SJSA1 (cell line): Measurements from ENCODE around the gene CIITA. TPM values are rescaled to one million over a fixed set of nuclear protein-coding genes. Genes with fewer than 3 reads are reported as not detected.
"Not testable (repeated sequence)": the region's sequence is repeated elsewhere in the genome, so short reads cannot be mapped to it uniquely, and the experiment has no call there.

Source experiments
- DNase-seq, 2 experiments: peaks; one replicate each; pipeline ENCODE4 v3.0.0-alpha.2; 2015 to 2020; ENCODE audit warnings: low spot score in 2 of 2, low read depth in 1 of 2
- H3K27ac ChIP-seq: fragments of 250-450 bp; sonication (Bioruptor Pico); 2 replicates; pipeline ENCODE4 v1.5.1; 2020; ENCODE audit warnings: mild to moderate bottlenecking, moderate library complexity
- H3K27me3 ChIP-seq: fragments of 250-450 bp; sonication (Bioruptor Pico); replicated peaks from 2 replicates; pipeline ENCODE4 v1.5.1; 2020; ENCODE audit warnings: mild to moderate bottlenecking, moderate library complexity
- H3K36me3 ChIP-seq: fragments of 250-450 bp; sonication (Bioruptor Pico); 2 replicates; pipeline ENCODE4 v1.5.1; 2020; ENCODE audit warnings: mild to moderate bottlenecking
- H3K4me1 ChIP-seq: fragments of 250-450 bp; sonication (Bioruptor Pico); replicated peaks from 2 replicates; pipeline ENCODE4 v1.6.1; 2021; ENCODE audit warnings: mild to moderate bottlenecking
- H3K4me3 ChIP-seq: fragments of 250-450 bp; sonication (Bioruptor Pico); 2 replicates; pipeline ENCODE4 v1.5.1; 2020; ENCODE audit warnings: mild to moderate bottlenecking
- H3K9me3 ChIP-seq: fragments of 250-450 bp; sonication (Bioruptor Pico); replicated peaks from 2 replicates; pipeline ENCODE4 v1.5.1; 2020; ENCODE audit warnings: mild to moderate bottlenecking
- total RNA-seq: library from RNA; depleted of rRNA; stranded (reverse); fragments of >200 nt; shearing (Covaris generic); gene quantifications from 2 replicates; pipeline ENCODE4 v1.2.3, GENCODE V29; 2014

Gene CIITA
- total RNA-seq, 1 experiment from 2014 or later: 0.08 TPM

GRCh38 chr16:10923650-10924214 lies 46.7 kb downstream of the CIITA start:
- H3K4me3 ChIP-seq: no peak overlapping the region
- no peaks in the 10 kb centered on the region for H3K4me1 ChIP-seq
- DNase-seq: no peak
- H3K27ac ChIP-seq: no peak overlapping the region
- H3K27me3 ChIP-seq: no peaks in the 10 kb centered on the region
- H3K36me3 ChIP-seq: peaks cover 23% of the 10 kb centered on the region
- H3K9me3 ChIP-seq: no peaks in the 10 kb centered on the region

DNA sequence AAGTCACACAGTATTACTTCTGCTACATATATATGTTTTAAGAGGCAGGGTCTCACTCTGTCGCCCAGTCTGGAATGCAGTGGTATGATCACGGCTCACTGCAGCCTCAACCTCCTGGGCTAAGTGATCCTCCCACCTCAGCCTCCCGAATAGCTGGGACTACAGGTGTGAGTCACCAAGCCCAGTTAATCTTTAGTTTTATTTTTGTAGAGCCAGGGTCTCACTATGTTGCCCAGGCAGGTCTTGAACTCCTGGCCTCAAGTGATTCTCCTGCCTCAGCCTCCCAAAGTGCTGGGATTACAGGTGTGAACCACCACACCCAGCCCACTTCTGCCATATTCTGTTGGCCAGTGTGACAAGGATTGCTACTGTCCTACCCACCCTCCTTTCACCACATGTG lies 48.3 kb downstream of the CIITA start:
- not testable (repeated sequence) for H3K27me3 ChIP-seq, H3K27ac ChIP-seq, DNase-seq, H3K4me3 ChIP-seq, H3K9me3 ChIP-seq, H3K4me1 ChIP-seq
- peaks cover 25% of the 10 kb centered on the region for H3K36me3 ChIP-seq

DNA sequence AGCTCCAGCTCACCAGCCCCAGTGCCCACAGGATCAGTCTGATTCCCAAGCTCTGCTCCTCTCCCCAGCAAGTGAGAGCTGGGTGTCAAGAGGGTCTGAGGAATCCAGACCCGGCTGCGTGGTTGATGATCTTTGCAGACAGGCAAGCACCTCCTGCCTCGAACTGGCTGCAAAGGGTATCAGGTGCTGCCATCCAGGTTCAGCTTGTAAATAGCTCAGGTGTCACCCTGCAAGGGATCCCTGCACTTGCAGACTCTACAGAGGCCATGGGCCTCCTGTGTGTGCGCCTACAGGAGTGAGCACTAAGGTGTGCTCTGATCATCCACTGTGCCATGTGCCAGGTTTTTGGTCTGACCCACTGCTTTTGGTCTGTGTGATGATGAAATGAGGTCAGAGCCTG lies 49.1 kb downstream of the CIITA start:
- Histone ChIP-seq H3K4me1 (no peaks in the 10 kb centered on the region), H3K27me3 (no peaks in the 10 kb centered on the region), H3K9me3 (no peaks in the 10 kb centered on the region)

DNA sequence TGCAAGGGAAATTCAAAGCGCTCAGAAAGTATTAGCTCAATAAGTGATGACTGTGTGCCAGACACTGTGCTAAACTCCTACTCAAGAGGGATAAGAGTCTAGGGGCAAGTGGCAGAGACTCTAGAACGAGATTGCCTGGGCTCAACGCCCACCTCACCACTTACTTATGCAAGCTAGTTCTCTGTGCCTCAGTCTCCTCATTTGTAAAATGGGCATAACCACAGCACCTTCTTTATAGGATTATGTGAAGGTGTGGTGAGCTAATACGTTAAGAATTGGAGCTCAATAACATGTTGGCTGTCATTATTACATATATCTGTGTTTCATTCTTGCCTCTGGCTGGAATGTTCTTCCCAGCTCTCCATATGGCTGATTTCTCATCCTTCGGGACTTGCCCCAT lies 49.9 kb downstream of the CIITA start:
- no peaks in the 10 kb centered on the region for H3K27me3 ChIP-seq
- no peak for DNase-seq
- H3K4me3 ChIP-seq: no peak overlapping the region
- H3K36me3 ChIP-seq: peaks cover 27% of the 10 kb centered on the region
- no peaks in the 10 kb centered on the region for H3K9me3 ChIP-seq
- H3K27ac ChIP-seq: no peak overlapping the region
- H3K4me1 ChIP-seq: no peaks in the 10 kb centered on the region

More for the DNA sequence above, 49.1 kb downstream of the CIITA start:
- peaks cover 25% of the 10 kb centered on the region for H3K36me3 ChIP-seq
- H3K4me3 ChIP-seq: no peak overlapping the region
- H3K27ac ChIP-seq: no peak overlapping the region
- DNase-seq: no peak

- Histone ChIP-seq H3K27ac (no peak overlapping the region), H3K4me3 (no peak overlapping the region), H3K9me3 (no peaks in the 10 kb centered on the region), H3K36me3 (peaks cover 31% of the 10 kb centered on the region), H3K27me3 (no peaks in the 10 kb centered on the region), H3K4me1 (no peaks in the 10 kb centered on the region)
- no peak for DNase-seq
Observed at GRCh38 chr16:10927497-10928112, 50.6 kb downstream of the CIITA start.

GRCh38 chr16:10929097-10929496 lies 52.1 kb downstream of the CIITA start:
- peaks cover 37% of the 10 kb centered on the region for H3K36me3 ChIP-seq
- DNase-seq, H3K27ac ChIP-seq, H3K9me3 ChIP-seq, H3K4me3 ChIP-seq, H3K4me1 ChIP-seq, H3K27me3 ChIP-seq: not testable (repeated sequence)

DNA sequence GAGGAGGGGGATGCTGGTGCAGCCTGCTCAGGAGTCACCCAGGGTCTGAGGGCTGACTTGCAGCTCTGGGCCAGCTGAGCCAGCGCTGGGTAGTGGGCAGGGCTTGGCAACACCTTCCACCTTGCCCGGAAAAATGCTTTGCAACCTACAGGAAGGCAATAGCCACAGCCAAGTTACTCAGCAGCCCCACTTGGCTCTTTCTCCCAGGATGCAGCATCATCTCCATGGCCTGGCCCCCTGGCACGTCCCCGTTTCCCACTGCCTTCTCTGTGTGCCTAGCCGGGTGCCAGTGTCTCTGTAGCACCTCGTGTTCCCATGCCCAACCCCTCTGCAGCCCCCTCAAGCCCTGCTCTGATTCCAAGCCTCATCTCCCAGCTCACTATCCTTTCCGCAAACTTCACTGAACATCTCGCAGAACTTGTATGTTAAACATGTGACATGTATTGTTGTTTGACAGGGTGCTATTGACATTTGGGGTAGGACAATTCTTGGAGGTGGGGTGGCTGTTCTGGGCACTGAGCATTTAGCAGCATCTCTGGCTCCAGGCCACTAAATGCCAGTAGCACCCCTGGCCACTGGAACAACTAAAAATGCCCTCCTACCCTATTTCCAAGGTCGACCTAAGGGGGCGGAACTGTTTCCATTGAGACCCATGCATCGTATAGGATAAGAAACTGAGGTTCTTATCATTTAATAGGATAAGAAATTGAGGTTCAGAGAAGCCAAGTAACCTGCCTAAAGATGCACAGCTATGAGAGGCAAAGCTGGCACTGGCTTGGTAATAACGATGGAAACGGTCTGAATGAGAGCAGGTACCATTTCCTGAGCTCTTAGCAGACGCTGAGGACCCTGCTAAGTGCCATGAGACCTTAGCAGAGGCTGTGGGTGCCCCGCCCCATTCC lies 53.1 kb downstream of the CIITA start:
- H3K27ac ChIP-seq: no peak overlapping the region
- no peaks in the 10 kb centered on the region for H3K9me3 ChIP-seq
- no peak for DNase-seq
- no peaks in the 10 kb centered on the region for H3K4me1 ChIP-seq
- H3K27me3 ChIP-seq: no peaks in the 10 kb centered on the region
- H3K4me3 ChIP-seq: no peak overlapping the region
- peaks cover 37% of the 10 kb centered on the region for H3K36me3 ChIP-seq

DNA sequence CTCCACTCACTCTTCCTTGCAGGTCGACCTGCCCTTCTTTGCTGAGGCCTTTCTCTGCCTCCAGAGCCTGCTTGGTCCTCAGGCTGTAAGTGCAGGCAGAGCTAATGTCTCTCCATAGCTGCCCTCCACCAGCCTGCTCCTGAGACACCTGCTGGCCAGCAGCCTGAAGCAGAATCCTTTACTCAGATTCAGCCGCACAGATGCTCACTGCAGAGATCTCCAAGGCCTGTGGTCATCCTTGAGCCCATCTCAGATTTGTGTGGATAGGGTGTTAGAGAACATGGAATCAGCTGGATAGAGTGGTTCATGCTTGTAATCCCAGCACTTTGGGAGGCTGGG lies 53.7 kb downstream of the CIITA start:
- Histone ChIP-seq H3K27ac (no peak overlapping the region), H3K36me3 (peaks cover 37% of the 10 kb centered on the region), H3K9me3 (no peaks in the 10 kb centered on the region), H3K4me3 (no peak overlapping the region), H3K4me1 (no peaks in the 10 kb centered on the region), H3K27me3 (no peaks in the 10 kb centered on the region)
- no peak for DNase-seq

DNA sequence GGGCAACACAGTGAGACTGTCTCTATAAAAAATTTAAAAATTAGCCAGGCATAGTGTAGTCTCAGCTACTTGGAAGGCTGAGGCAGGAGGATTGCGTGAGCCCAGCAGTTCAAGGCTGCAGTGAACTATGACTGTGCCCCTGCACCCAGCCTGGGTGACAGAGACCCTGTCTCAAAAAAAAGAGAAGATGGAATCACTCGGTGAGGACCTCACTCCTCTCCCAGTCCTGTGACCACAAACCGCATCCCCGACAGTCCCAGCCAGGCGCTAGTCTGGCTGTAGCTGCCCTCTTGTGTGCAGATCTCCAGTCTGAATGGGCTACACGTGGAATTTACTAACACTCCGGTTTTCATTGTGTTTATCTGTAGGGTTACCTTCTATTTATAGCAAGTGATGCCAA lies 54.1 kb downstream of the CIITA start:
- H3K27ac ChIP-seq: no peak overlapping the region
- H3K27me3 ChIP-seq: no peaks in the 10 kb centered on the region
- DNase-seq: no peak
- H3K4me1 ChIP-seq: no peaks in the 10 kb centered on the region
- H3K36me3 ChIP-seq: peaks cover 36% of the 10 kb centered on the region
- no peaks in the 10 kb centered on the region for H3K9me3 ChIP-seq
- no peak overlapping the region for H3K4me3 ChIP-seq

DNA sequence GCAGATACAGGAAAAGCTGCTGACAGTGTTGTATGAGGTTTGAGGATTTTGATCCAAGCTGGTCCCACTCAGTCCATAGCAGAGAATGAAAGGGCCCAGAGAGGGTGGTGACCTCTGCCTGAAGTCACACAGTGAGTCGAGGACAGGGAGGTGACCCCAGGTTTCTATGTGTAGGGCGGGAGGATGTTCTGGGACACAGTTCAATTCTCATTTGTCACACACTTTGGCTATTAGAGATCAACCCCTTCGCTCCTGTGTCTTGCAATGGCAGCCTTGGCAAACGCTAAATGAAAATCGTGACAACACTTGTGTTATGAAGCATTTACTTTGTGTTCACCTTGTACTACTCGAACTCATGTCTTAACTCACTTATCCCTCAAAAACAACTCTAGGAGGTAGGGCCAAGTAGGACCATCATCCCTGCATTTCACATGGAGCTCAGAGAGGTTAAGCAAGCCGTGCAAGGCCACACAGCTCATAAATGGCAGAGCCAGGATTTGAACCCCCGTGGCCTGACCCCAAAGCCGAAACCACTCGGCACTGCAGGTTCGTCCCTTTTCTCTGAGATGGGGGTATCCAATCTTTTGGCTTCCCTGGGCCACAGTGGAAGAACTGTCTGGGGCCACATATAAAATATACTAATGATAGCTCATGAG lies 55.1 kb downstream of the CIITA start:
- H3K27ac ChIP-seq: no peak overlapping the region
- no peaks in the 10 kb centered on the region for H3K4me1 ChIP-seq
- H3K4me3 ChIP-seq: no peak overlapping the region
- peaks cover 34% of the 10 kb centered on the region for H3K36me3 ChIP-seq
- no peak for DNase-seq
- no peaks in the 10 kb centered on the region for H3K27me3 ChIP-seq
- no peaks in the 10 kb centered on the region for H3K9me3 ChIP-seq

DNA sequence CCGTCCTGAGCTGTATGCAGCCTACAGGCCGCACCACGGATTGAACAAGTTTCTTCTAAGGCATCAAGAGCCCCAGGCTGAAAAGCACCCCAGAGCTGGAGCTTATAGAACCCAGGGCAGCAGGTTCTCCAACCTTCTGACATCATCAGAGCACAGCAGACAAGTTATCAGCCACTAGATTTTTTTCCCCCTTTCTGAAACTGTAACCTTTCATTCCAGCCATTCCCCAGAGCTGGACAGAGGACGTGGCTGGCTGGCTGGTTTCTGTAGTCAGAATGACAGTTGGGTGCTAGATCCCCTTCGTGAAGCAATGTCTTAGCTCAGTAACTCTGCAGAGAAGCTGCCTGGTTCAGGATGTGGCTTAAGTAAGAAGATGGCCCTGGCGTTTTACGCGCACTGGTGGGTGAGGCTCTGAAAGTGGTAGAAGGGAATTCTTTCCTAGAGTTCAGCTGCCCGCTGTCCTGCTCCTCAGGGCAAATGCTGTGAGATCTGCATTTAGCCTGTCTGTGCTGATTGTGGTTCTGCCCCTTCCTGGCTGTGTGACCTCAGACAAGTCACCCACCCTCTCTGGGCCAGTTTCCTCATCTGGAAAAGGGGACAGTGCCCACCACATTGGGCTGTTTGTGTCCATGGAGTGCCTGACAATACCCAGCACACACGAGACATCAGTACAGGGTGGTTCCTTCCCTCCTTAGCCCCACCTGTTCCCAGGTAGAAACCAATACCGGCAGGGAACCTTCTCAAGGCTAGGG lies 56.1 kb downstream of the CIITA start:
- Histone ChIP-seq H3K4me1 (no peaks in the 10 kb centered on the region), H3K27me3 (no peaks in the 10 kb centered on the region), H3K36me3 (peaks cover 26% of the 10 kb centered on the region), H3K4me3 (no peak overlapping the region), H3K27ac (no peak overlapping the region), H3K9me3 (no peaks in the 10 kb centered on the region)
- DNase-seq: no peak

DNA sequence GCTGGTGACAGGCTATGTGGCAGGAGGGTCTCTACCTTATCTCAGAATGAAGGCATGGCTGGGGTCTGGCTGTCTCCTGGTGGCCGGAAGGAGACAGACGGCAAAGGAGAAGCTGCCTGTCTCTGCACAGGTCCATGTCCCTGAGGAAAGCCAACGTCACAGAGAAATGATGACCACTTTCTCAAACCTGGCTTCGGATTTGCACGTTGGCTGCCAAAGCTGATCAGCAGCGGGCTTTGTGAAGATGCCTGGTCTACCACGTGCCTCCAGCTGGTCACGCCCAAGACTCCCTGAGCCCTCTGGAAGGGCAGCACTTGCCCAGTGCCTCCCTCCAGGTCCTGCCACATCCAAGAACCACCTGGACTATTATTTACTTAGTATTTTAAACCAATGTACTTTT lies 56.9 kb downstream of the CIITA start:
- Histone ChIP-seq H3K4me3 (no peak overlapping the region), H3K36me3 (peaks cover 23% of the 10 kb centered on the region), H3K4me1 (no peaks in the 10 kb centered on the region), H3K27me3 (no peaks in the 10 kb centered on the region), H3K27ac (no peak overlapping the region), H3K9me3 (no peaks in the 10 kb centered on the region)
- DNase-seq: no peak

- no peak overlapping the region for H3K4me3 ChIP-seq
- no peaks in the 10 kb centered on the region for H3K4me1 ChIP-seq
- no peak for DNase-seq
- H3K27me3 ChIP-seq: no peaks in the 10 kb centered on the region
- H3K36me3 ChIP-seq: peaks cover 24% of the 10 kb centered on the region
- H3K9me3 ChIP-seq: no peaks in the 10 kb centered on the region
- H3K27ac ChIP-seq: no peak overlapping the region
Observed at GRCh38 chr16:10934325-10935107, 57.5 kb downstream of the CIITA start.
